ENCODE measurements around the gene ENC1.

ENC1 gene

GRCh38 chr5:74608736-74609601, 31.6 kb downstream of the ENC1 start:
- CTCF ChIA-PET = no interaction called here
- POLR2A ChIA-PET = no interaction called here
- DNase-seq (ENCODE audit: extremely low spot score) = no peak
- TF ChIP-seq TARDBP (IDR thresholded peaks at IDR 0.05) = no peak
- no peak for TF ChIP-seq HDGF (IDR thresholded peaks at IDR 0.05; ENCODE audit: borderline replicate concordance)
- TF ChIP-seq LEF1 (IDR thresholded peaks at IDR 0.05; ENCODE audit: borderline replicate concordance) = no peak
- no peak for TF ChIP-seq SUZ12 (IDR thresholded peaks at IDR 0.05)
- no peak for TF ChIP-seq ELF4 (IDR thresholded peaks at IDR 0.05)
- TF ChIP-seq FOXK2 (IDR thresholded peaks at IDR 0.05) = no peak
- no peak for TF ChIP-seq ARNT (IDR thresholded peaks at IDR 0.05)
- no peak for TF ChIP-seq ZNF384 (IDR thresholded peaks at IDR 0.05)

DNA sequence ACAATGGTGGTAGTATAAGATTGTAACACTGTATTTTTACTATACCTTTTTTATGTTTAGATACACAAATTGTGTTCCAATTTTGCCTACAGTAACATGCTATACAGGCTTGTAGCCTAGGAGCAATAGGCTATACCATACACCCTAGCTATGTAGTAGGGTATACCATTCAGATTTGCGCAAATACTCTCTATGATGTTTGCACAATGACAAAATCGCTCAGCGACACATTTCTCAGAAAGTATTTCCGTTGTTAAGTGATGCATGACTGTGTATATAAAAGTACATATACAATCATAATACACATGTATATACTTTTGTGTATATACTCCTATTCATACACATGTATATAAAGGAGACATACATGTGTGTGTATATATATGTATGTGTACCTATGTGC, 34.8 kb downstream of the ENC1 start:
- CTCF ChIA-PET = no interaction called here
- TF ChIP-seq TARDBP (IDR thresholded peaks at IDR 0.05) (no peak), SUZ12 (IDR thresholded peaks at IDR 0.05) (no peak), L3MBTL2 (conservative IDR thresholded peaks at IDR 0.05) (no peak), FOXM1 (IDR thresholded peaks at IDR 0.05; ENCODE audit: borderline replicate concordance) (no peak), LEF1 (IDR thresholded peaks at IDR 0.05; ENCODE audit: borderline replicate concordance) (no peak), ARNT (IDR thresholded peaks at IDR 0.05) (no peak), ELF4 (IDR thresholded peaks at IDR 0.05) (no peak), ZNF384 (IDR thresholded peaks at IDR 0.05) (no peak)
- TF ChIP-seq, protein P1, sequence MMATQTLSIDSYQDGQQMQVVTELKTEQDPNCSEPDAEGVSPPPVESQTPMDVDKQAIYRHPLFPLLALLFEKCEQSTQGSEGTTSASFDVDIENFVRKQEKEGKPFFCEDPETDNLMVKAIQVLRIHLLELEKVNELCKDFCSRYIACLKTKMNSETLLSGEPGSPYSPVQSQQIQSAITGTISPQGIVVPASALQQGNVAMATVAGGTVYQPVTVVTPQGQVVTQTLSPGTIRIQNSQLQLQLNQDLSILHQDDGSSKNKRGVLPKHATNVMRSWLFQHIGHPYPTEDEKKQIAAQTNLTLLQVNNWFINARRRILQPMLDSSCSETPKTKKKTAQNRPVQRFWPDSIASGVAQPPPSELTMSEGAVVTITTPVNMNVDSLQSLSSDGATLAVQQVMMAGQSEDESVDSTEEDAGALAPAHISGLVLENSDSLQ (IDR thresholded peaks at IDR 0.05) = no peak
- POLR2A ChIA-PET = no interaction called here
- DNase-seq (ENCODE audit: extremely low spot score) = no peak

GRCh38 chr5:74603376-74603775, 37.2 kb downstream of the ENC1 start:
- no peak for DNase-seq (ENCODE audit: extremely low spot score)
- ChIA-PET CTCF (no interaction called here), POLR2A (no interaction called here)
- TF ChIP-seq SP1 (IDR thresholded peaks at IDR 0.05) (no peak), NFRKB (IDR thresholded peaks at IDR 0.05) (no peak), ARNT (IDR thresholded peaks at IDR 0.05) (no peak), BHLHE40 (IDR thresholded peaks at IDR 0.05; ENCODE audit: borderline replicate concordance) (no peak), L3MBTL2 (conservative IDR thresholded peaks at IDR 0.05) (no peak), FOXK2 (IDR thresholded peaks at IDR 0.05) (no peak)

DNA sequence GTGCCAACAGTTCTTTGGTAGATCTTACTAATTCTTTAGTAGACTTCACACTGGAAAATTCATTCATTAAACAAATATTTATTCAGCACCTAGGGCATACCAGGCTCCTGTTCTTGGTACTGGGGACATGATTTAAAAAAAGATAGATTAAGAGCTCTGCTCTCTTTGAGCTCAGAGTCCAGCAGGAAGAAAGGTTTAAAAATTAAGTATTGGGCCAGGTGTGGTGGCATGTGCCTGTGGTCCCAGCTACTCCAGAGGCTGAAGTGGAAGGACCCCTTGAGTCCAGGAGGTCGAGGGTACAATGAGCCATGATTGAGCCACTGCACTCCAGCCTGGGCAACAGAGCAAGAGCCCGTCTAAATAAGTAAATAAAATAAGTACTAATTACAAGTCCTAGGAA, 41.4 kb downstream of the ENC1 start:
- ChIA-PET POLR2A (no interaction called here), CTCF (no interaction called here)
- no peak for DNase-seq (ENCODE audit: extremely low spot score)
- TF ChIP-seq ELF4 (IDR thresholded peaks at IDR 0.05) (no peak), FOXM1 (IDR thresholded peaks at IDR 0.05; ENCODE audit: borderline replicate concordance) (no peak), SP1 (IDR thresholded peaks at IDR 0.05) (no peak), NFRKB (IDR thresholded peaks at IDR 0.05) (no peak), TARDBP (IDR thresholded peaks at IDR 0.05) (no peak), FOXA1 (IDR thresholded peaks at IDR 0.05) (no peak), FOXK2 (IDR thresholded peaks at IDR 0.05) (no peak), ARNT (IDR thresholded peaks at IDR 0.05) (no peak), LEF1 (IDR thresholded peaks at IDR 0.05; ENCODE audit: borderline replicate concordance) (no peak), ZNF384 (IDR thresholded peaks at IDR 0.05) (no peak), SUZ12 (IDR thresholded peaks at IDR 0.05) (no peak), CTBP1 (IDR thresholded peaks at IDR 0.05; ENCODE audit: borderline replicate concordance) (no peak), HDGF (IDR thresholded peaks at IDR 0.05; ENCODE audit: borderline replicate concordance) (no peak), L3MBTL2 (conservative IDR thresholded peaks at IDR 0.05) (no peak)
- TF ChIP-seq, protein P1 (IDR thresholded peaks at IDR 0.05) = no peak

DNA sequence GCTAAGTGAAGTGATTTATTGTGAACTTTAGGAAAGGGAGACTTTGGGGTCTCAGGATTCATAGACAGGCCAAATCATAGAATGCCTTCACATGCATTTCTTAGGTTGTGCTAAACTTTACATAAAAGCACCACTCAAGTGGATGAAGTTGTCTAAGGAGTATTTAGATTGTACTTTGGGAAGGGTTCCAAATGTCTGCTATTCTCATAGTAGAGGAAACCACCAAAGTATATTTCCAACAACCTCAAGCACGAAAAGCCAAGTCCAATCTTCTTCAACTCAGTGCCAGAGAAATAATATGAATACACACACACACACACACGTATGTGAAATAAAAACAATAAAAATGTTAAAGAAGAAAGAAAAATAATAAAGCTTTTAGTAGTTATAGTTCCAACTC, 41.8 kb downstream of the ENC1 start:
- POLR2A ChIA-PET = no interaction called here
- CTCF ChIA-PET = no interaction called here
- TF ChIP-seq ELF4 (IDR thresholded peaks at IDR 0.05) (no peak), FOXK2 (IDR thresholded peaks at IDR 0.05) (no peak), TARDBP (IDR thresholded peaks at IDR 0.05) (no peak), NFRKB (IDR thresholded peaks at IDR 0.05) (no peak), HDGF (IDR thresholded peaks at IDR 0.05; ENCODE audit: borderline replicate concordance) (no peak)
- DNase-seq (ENCODE audit: extremely low spot score) = no peak

DNA sequence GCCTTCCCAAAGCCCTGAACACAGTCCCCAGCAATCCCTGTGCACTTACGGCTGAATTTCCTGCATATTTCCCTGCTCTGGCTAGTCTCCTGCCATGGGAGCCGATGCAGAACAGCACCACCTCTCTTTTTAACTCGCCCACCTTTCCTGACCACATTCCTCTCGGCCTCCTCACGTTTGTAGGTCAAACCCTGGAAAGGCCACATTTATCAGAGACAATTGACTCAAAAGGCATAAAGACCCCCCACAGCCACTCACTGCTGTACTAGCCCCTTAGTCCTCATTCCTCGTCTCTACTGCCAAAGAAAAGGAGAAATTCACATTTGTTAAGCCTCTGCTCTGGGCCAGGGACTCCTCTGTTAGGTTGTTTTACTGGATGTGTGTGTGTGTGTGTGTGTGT, 43.6 kb downstream of the ENC1 start:
- POLR2A ChIA-PET = no interaction called here
- no peak for DNase-seq (ENCODE audit: extremely low spot score)
- CTCF ChIA-PET = no interaction called here
- no peak for TF ChIP-seq SP1 (IDR thresholded peaks at IDR 0.05)

DNA sequence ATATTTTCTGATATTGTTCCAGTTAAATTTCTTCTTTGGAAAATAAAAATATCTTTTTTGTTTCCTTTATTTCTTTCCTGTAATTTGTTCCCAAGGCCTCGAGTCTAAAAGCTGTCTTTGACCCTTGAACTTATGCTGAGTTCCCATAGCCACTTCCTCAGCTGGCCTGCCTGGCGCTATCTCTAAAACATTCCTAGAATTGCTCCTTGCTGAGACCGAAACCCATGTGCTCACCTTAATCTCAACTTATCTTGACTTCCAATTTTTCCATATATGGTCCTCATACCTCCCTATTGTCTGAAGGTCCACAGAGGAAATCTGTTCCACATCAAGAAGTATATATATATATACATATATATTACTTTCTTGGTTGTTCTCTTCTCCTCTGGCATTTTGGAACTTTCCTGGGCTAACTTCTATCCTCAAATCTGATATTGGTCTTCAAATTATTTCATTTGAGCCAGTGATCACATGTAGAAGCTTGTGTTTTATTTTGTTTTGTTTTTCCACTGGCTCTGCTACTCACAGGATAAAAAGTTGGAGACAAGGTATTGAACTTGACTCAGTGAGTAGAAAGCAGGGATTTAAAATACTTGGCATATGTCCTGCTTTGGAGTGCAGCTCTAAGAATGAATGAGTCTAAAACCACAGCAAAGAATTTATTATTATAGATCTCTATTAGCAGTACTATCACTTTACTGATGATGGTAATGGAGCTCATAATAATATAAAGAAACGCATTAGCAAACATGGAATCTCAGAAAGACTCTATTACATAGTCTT, 45.2 kb downstream of the ENC1 start:
- ChIA-PET CTCF (no interaction called here), POLR2A (no interaction called here)
- TF ChIP-seq LEF1 (IDR thresholded peaks at IDR 0.05; ENCODE audit: borderline replicate concordance) (no peak), CTBP1 (IDR thresholded peaks at IDR 0.05; ENCODE audit: borderline replicate concordance) (no peak), FOXK2 (IDR thresholded peaks at IDR 0.05) (no peak), SP1 (IDR thresholded peaks at IDR 0.05) (no peak), ARNT (IDR thresholded peaks at IDR 0.05) (no peak), ZNF384 (IDR thresholded peaks at IDR 0.05) (no peak), FOXM1 (IDR thresholded peaks at IDR 0.05; ENCODE audit: borderline replicate concordance) (no peak)
- TF ChIP-seq, protein P1 (IDR thresholded peaks at IDR 0.05) = no peak
- no peak for DNase-seq (ENCODE audit: extremely low spot score)

All from HEK293T (cell line).